HL-60 (cell line): ENCODE results near the gene GRAMD2A.

Experiments
- CTCF ChIP-seq: IDR thresholded peaks from one replicate; pipeline ENCODE4 v1.5.1; 2011; ENCODE audit warnings: low read length, control low read depth, inconsistent platforms; ENCODE audit not compliant: insufficient read depth
- POLR2AphosphoS5 ChIP-seq: IDR thresholded peaks from 2 replicates; pipeline ENCODE4 v1.6.1; 2012; ENCODE audit warnings: low read depth

DNA sequence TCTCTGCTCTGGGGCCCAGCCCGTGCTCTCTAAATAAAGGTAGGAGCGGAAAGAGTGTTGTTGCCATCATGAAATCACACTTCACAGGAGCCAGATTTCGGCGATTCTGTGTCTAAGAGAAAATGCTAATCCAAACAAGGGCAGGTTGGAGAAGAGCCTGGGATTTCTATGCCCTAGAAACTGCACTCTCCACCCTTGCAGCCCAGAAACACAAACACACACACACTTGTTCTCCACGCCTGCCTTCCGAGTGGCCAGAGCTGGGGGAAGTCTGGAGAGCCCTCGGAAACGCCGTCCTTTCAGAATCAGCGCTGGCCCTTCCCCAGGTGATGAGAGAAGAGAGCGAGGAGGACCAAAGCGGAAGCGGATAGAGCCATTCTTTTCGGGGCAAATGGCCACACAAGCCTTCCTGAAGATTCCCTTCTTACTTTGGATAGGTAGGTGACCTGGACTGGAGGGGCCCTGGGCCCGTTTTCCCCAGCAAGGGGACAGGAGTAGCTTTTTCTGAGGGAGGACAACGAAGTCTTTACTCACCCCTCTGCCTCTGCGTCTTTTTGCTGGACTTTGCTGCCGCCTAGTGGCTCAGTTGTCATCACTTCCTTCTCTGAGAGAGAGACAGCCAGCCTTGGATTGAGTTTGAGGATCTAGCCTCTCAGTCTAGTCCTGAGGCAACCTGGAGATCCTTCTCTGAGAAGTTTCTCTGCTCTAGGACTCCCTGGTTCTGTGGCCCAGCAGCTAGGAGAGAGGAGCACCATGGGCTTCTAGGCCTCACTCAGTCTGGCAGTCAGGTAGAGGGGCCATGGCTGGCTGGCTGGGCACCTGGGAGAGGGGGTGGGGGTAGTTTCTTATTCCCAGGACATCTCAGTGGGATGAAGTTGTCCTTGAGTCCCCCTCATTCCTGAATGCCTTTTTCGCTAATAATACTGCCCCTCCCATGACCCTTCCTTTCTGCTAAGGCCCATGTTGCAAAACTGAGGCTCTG is 41.7 kb downstream of the GRAMD2A start:
- TF ChIP-seq CTCF, result peak; percentile 82
- no peak for TF ChIP-seq POLR2AphosphoS5
